K562 (cell line): ENCODE data around the gene PRELID3B. TPM values are rescaled to one million over a fixed set of nuclear protein-coding genes. Genes with fewer than 3 reads are reported as not detected.
A peak's percentile ranks its signal among the peaks of the same experiment; 100 is the strongest.

Experiments
- ATAC-seq: fragments of 200-7000 bp; cut with Tn5 transposase; 3 replicates; pipeline ENCODE4 v1.9.1; 2020; ENCODE audit warnings: moderate library complexity
- BruUV-seq: library from RNA; stranded (reverse); fragments of 400-500 nt; replicated peaks from 2 replicates; lab custom pipeline; 2021; lab: Mats Ljungman, UMichigan
- CTCF ChIA-PET: fragments of 300-600 bp; formaldehyde crosslinking; extraction: SDS; loops from one replicate; lab custom pipeline; 2021; ENCODE audit warnings: low intra/inter-chr PET ratio; lab: Yijun Ruan, JAX
- POLR2A ChIA-PET: fragments of 300-600, 350-650 bp; sonication (Branson Sonifier 250); formaldehyde crosslinking; extraction: SDS; loops from one replicate; lab custom pipeline; 2021; ENCODE audit warnings: antibody characterized with exemption, inconsistent platforms; lab: Yijun Ruan, JAX
- DNase-seq, 4 experiments: peaks; one replicate each; pipeline versions ENCODE4 v3.0.0 to v3.0.0-alpha.2; 2011 to 2018; ENCODE audit warnings: low spot score in 3 of 4, mixed read lengths in 3 of 4; ENCODE audit errors: extremely low read depth in 1 of 4
- FAIRE-seq: peaks from 2 replicates; lab custom pipeline; 2011; peaks lifted over from hg19 to GRCh38; lab: Jason Lieb, UNC
- H2AFZ ChIP-seq: 2 replicates; pipeline ENCODE4 v1.6.0; 2011; ENCODE audit warnings: low read depth, low read length, control low read depth, inconsistent platforms
- H3K27ac ChIP-seq: fragments of 200-600 bp; 3 replicates; pipeline ENCODE4 v1.8.0; 2011; ENCODE audit warnings: low read depth, mild to moderate bottlenecking, control low read depth, inconsistent platforms, low read length, moderate library complexity, mixed read lengths; ENCODE audit errors: extremely low read depth
- H3K27me3 ChIP-seq, 2 experiments: fragments of 300-600 bp in 1 of 2; 2 replicates in 1 of 2; 3 replicates in 1 of 2; pipeline versions ENCODE4 v1.6.0 to v1.8.0; 2011; ENCODE audit warnings: inconsistent platforms in 2 of 2, low read length in 2 of 2, mild to moderate bottlenecking in 1 of 2, mixed read lengths in 1 of 2, moderate library complexity in 1 of 2; ENCODE audit not compliant: control insufficient read depth in 2 of 2, insufficient read depth in 2 of 2
- H3K36me3 ChIP-seq: fragments of 300-600 bp; 3 replicates; pipeline ENCODE4 v1.8.0; 2011; ENCODE audit warnings: mild to moderate bottlenecking, low read length, inconsistent platforms; ENCODE audit not compliant: control insufficient read depth, insufficient read depth
- H3K4me1 ChIP-seq, 2 experiments: fragments of 200-600 bp in 1 of 2; replicated peaks in 1 of 2; 2 replicates in 1 of 2; 3 replicates in 1 of 2; pipeline versions ENCODE4 v1.5.1 to v1.8.0; 2011; ENCODE audit warnings: inconsistent platforms in 2 of 2, low read length in 2 of 2, mild to moderate bottlenecking in 1 of 2, mixed read lengths in 1 of 2, moderate library complexity in 1 of 2; ENCODE audit not compliant: control insufficient read depth in 2 of 2, insufficient read depth in 2 of 2
- H3K4me2 ChIP-seq: 2 replicates; pipeline ENCODE4 v1.6.1; 2011; ENCODE audit warnings: low read length, control low read depth, inconsistent platforms, mixed read lengths; ENCODE audit not compliant: insufficient read depth
- H3K4me3 ChIP-seq: fragments of 200-600 bp; sonication (generic), shearing (Covaris generic); 2 replicates; pipeline ENCODE4 v1.5.1; 2016; ENCODE audit warnings: control low read depth, inconsistent platforms
- H3K79me2 ChIP-seq: fragments of 200-600 bp; 3 replicates; pipeline ENCODE4 v1.8.0; 2011; ENCODE audit warnings: low read length, inconsistent platforms; ENCODE audit not compliant: control insufficient read depth, insufficient read depth
- H3K9ac ChIP-seq, 2 experiments: 2 replicates each; pipeline versions ENCODE4 v1.6.0 to v1.6.1; 2011; ENCODE audit warnings: low read depth in 2 of 2, low read length in 2 of 2, control low read depth in 1 of 2, inconsistent platforms in 1 of 2, mild to moderate bottlenecking in 1 of 2, mixed read lengths in 1 of 2; ENCODE audit not compliant: insufficient read depth in 1 of 2
- H3K9me1 ChIP-seq: one replicate; pipeline ENCODE4 v1.6.0; 2011; ENCODE audit warnings: inconsistent platforms, mild to moderate bottlenecking, low read length, moderate library complexity; ENCODE audit not compliant: control insufficient read depth, insufficient read depth
- H3K9me3 ChIP-seq: replicated peaks from 2 replicates; pipeline ENCODE4 v1.5.1; 2011; ENCODE audit warnings: low read depth, low read length, inconsistent platforms; ENCODE audit not compliant: control insufficient read depth, insufficient read depth
- H4K20me1 ChIP-seq: replicated peaks from 2 replicates; pipeline ENCODE4 v1.6.1; 2011; ENCODE audit warnings: low read length, inconsistent platforms, mixed read lengths; ENCODE audit not compliant: control insufficient read depth, insufficient read depth
- ARHGAP35 ChIP-seq: fragments of 450-650 bp; IDR thresholded peaks from 2 replicates; pipeline ENCODE4 v1.6.1; 2018; ENCODE audit not compliant: partially characterized antibody
- CBX5 ChIP-seq: IDR thresholded peaks from 2 replicates; pipeline ENCODE4 v1.6.1; 2014; ENCODE audit warnings: low read depth, borderline replicate concordance
- RBFOX2 ChIP-seq: fragments of 200-400 bp; formaldehyde crosslinking; IDR thresholded peaks from 2 replicates; pipeline ENCODE4 v1.6.1; 2017; ENCODE audit warnings: low read depth, mild to moderate bottlenecking, low read length, moderate library complexity
- SMARCA5 ChIP-seq: fragments of 450-650 bp; IDR thresholded peaks from 2 replicates; pipeline ENCODE4 v1.6.1; 2016
- ZNF124 ChIP-seq: sonication (generic); formaldehyde crosslinking; IDR thresholded peaks from 2 replicates; pipeline ENCODE4 v1.8.1; 2022; ENCODE audit warnings: missing genetic modification reagents
- WGBS: fragments of 100-300 bp; shearing (Covaris generic); methylation state at CpG from one replicate; pipeline ENCODE4 v1.1.6; 2016; ENCODE audit warnings: low coverage, mixed read lengths; ENCODE audit not compliant: insufficient coverage; ENCODE audit errors: missing lambda C conversion rate; 5-methylcytosine and 5-hydroxymethylcytosine counted together
- in situ Hi-C: fragments of 300-500 bp; cut with MboI; formaldehyde crosslinking; loops from 4 replicates; pipeline ENCODE4 v1.15.0; 2018; ENCODE audit warnings: inconsistent platforms, mixed read lengths
- intact Hi-C: fragments of 100-400 bp; cut with micrococcal nuclease; formaldehyde crosslinking; loops from 2 replicates; pipeline ENCODE4 v1.14.2; 2022
- polyA plus RNA-seq, 8 experiments: library from polyadenylated mRNA; depleted of rRNA in 4 of 8; stranded (reverse) in 5 of 8; unstranded in 3 of 8; fragments of >200 nt; fragmentation: Nextera tagmentation in 2 of 8; fragmentation: Illumina TruSeq in 1 of 8; extraction: Ambion mirVana in 2 of 8; extraction: Trizol in 1 of 8; gene quantifications; 2 replicates each; pipeline versions ENCODE4 v1.2.1 to v1.2.3, GENCODE V29; 2011 to 2014; ENCODE audit warnings: inconsistent platforms in 1 of 8, missing spikeins in 1 of 8
- total RNA-seq, 7 experiments: library from RNA; depleted of rRNA in 6 of 7; stranded (reverse); fragments of >200 nt in 6 of 7; fragmentation: Illumina TruSeq in 2 of 7; extraction: Trizol in 2 of 7; gene quantifications; 2 replicates each; pipeline versions ENCODE4 v1.2.1 to v1.2.3, GENCODE V29; 2011 to 2021; ENCODE audit warnings: low replicate concordance in 1 of 7
- TF ChIP-seq, protein P1 (sequence below), 2 experiments: fragments of 450-650 bp in 1 of 2; sonication (generic) in 1 of 2; formaldehyde crosslinking; conservative IDR thresholded peaks; 2 replicates each; pipeline versions ENCODE4 v1.4.0 to v1.8.1; 2020 to 2022; ENCODE audit warnings: mild to moderate bottlenecking in 1 of 2, missing genetic modification reagents in 1 of 2

PRELID3B gene
- total and polyA plus RNA-seq, 9 of the 15 experiments (the other 6 are each of a cell fraction or from before 2014, with no cell fraction given) = 77.0 to 186 (median 101) TPM

DNA sequence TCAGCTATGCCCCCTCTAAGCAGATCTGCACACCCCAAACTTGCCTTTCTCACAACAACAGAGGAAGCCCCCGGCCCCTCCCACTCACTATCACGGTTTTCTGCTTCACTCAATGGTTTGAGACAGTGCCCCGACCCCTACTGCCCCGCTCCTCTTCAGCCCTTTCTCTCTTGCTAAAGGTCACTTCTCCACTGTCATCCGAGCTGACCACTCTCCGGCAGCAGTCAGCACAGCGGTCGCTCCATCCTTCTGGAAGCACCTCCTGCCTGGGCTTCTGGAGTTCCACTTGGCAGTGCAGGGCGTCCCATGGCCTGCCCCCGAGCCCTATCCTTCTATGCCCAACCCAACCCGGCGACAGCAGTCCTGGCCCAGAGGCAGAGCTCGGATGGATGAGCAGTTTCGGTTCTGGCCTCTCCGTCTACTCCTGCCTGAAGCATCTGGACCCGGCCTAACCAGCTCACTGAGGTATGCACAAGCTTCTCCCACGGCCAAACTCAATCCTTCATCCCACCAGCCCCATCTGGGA is 39.6 kb downstream of the PRELID3B start:
- FAIRE-seq (no peak), ATAC-seq (no peak), DNase-seq (no peak)
- peaks cover 41% of the 10 kb centered on the region for H3K79me2 ChIP-seq
- no peak overlapping the region for H3K4me3 ChIP-seq
- H3K9me3 ChIP-seq = no peaks in the 10 kb centered on the region
- 85% methylated on average over 16 of the region's 17 CpGs for WGBS
- H4K20me1 ChIP-seq = peaks cover 2% of the 10 kb centered on the region
- peaks cover 26 to 66% of the 10 kb centered on the region in 2 experiments for H3K4me1 ChIP-seq
- no peaks in the 10 kb centered on the region for H3K27me3 ChIP-seq
- no TSS peak for BruUV-seq
- in situ Hi-C loops (no loop called here), intact Hi-C loops (no loop called here)
- CTCF ChIA-PET = no interaction called here
- H3K9ac ChIP-seq = 0 out of 4 replicates have a peak overlapping the region, but pooled peaks of 1 of the 2 experiments have one; percentile 43
- peaks cover 6% of the 10 kb centered on the region for H3K9me1 ChIP-seq
- H3K27ac ChIP-seq = no peak overlapping the region
- H3K4me2 ChIP-seq = no peak overlapping the region
- POLR2A ChIA-PET = no interaction called here
- H3K36me3 ChIP-seq = peaks cover 63% of the 10 kb centered on the region
- no peak overlapping the region for H2AFZ ChIP-seq
- TF ChIP-seq, protein P1, sequence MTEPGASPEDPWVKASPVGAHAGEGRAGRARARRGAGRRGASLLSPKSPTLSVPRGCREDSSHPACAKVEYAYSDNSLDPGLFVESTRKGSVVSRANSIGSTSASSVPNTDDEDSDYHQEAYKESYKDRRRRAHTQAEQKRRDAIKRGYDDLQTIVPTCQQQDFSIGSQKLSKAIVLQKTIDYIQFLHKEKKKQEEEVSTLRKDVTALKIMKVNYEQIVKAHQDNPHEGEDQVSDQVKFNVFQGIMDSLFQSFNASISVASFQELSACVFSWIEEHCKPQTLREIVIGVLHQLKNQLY (CRISPR knock-in tag; conservative IDR thresholded peaks at IDR 0.05) = no peak
- TF ChIP-seq RBFOX2 = peak; percentile 10; the same call in 1 of the 2 replicates
- TF ChIP-seq, all 486 proteins: peak for 1

DNA sequence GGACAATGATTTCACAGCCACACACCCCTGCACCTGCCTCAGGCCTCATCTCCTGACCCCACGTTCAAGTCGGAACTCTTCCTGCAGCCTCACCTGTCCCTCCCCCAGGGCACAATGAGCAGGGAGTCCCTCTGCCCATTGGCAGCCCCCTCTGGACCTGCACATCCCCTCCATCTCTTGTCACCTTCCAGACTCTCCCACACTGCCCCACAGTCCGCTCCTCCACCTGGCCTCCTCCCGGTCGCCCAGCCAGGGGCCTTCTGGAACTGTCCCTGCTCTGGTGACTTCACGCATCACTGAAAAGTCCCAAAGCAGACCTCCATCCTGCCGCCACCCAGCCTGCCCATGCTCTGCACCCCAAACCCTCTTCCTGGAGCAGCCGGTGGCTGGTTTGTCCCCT is 40.2 kb downstream of the PRELID3B start:
- peaks cover 6% of the 10 kb centered on the region for H3K9me1 ChIP-seq
- no peak overlapping the region for H3K27ac ChIP-seq
- H3K4me1 ChIP-seq = peaks cover 20 to 60% of the 10 kb centered on the region in 2 experiments
- H3K9ac ChIP-seq = 0 out of 4 replicates have a peak overlapping the region, but pooled peaks of 1 of the 2 experiments have one; percentile 22
- intact Hi-C loops = no loop called here
- FAIRE-seq (no peak), ATAC-seq (no peak), DNase-seq (no peak)
- peaks cover 2% of the 10 kb centered on the region for H4K20me1 ChIP-seq
- ChIA-PET CTCF (no interaction called here), POLR2A (no interaction called here)
- no TSS peak for BruUV-seq
- H3K36me3 ChIP-seq = peaks cover 69% of the 10 kb centered on the region
- peaks cover 41% of the 10 kb centered on the region for H3K79me2 ChIP-seq
- no peaks in the 10 kb centered on the region for H3K9me3 ChIP-seq
- H2AFZ ChIP-seq = no peak overlapping the region
- H3K4me3 ChIP-seq = no peak overlapping the region
- WGBS = 84% methylated on average over 8 of the region's 8 CpGs
- in situ Hi-C loops = no loop called here
- H3K4me2 ChIP-seq = no peak overlapping the region
- no peaks in the 10 kb centered on the region for H3K27me3 ChIP-seq
- TF ChIP-seq CBX5 (no peak), ZNF124 (CRISPR knock-in tag) (no peak), RBFOX2 (peak; percentile 20; the same call in 1 of the 2 replicates), ARHGAP35 (no peak), SMARCA5 (no peak)
